Transverse colon (tissue), 4 donors: Measurements from ENCODE around the gene OLIG2.

Experiments used
- POLR2AphosphoS5 ChIP-seq, 3 donors: sonication (generic); formaldehyde crosslinking; IDR thresholded peaks; one replicate each; pipeline ENCODE4 v1.6.1; 2016; ENCODE audit warnings: antibody characterized with exemption in 3 of 3
- TF ChIP-seq, protein P1 (sequence below), 5 experiments: fragments of 200-600 bp in 3 of 5; fragments of 450-650 bp in 2 of 5; sonication (generic) in 3 of 5; IDR thresholded peaks; 1 replicate in 2 of 5; 2 replicates in 3 of 5; pipeline ENCODE4 v1.5.1; 2016 to 2017; ENCODE audit warnings: antibody characterized with exemption in 5 of 5, inconsistent platforms in 3 of 5, mild to moderate bottlenecking in 2 of 5, moderate library complexity in 1 of 5

DNA sequence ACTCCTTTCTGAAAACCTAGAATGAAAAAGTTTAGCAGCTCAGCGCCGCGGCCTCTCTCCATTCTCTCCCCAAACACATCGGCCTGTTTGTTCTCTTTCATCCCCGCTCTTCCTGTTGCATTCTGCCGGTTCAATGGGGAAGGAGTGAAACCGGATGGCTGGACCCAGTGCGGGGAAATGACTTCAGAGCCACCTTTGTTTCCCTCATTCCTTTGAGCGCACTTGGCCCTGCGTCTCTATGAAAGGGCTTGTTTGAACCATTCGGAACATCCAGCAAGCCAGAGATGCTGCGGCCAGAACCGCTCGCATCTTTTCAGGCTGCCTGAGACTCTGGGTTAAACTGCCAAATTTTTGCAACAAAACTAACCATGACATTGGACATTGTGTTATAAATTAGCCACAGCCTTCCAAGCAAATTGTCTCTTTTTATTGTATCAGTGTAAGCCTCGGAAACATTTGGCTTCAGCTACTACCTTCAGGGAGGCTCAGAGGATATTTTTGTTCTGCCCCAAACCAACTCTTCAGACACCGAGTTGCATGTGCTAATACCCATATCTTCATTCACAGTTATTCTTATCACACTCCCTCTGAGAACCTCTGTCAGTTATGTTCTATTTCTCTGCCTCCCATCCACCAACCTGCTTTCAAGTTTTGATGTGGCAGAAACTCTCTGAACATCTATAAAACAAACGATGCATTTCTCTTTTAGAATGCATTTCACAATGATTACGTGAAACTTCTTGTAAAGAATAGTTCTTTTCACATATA lies 39.1 kb downstream of the OLIG2 start:
- TF ChIP-seq, protein P1, sequence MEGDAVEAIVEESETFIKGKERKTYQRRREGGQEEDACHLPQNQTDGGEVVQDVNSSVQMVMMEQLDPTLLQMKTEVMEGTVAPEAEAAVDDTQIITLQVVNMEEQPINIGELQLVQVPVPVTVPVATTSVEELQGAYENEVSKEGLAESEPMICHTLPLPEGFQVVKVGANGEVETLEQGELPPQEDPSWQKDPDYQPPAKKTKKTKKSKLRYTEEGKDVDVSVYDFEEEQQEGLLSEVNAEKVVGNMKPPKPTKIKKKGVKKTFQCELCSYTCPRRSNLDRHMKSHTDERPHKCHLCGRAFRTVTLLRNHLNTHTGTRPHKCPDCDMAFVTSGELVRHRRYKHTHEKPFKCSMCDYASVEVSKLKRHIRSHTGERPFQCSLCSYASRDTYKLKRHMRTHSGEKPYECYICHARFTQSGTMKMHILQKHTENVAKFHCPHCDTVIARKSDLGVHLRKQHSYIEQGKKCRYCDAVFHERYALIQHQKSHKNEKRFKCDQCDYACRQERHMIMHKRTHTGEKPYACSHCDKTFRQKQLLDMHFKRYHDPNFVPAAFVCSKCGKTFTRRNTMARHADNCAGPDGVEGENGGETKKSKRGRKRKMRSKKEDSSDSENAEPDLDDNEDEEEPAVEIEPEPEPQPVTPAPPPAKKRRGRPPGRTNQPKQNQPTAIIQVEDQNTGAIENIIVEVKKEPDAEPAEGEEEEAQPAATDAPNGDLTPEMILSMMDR (IDR thresholded peaks at IDR 0.05), result no peak
- TF ChIP-seq POLR2AphosphoS5 (IDR thresholded peaks at IDR 0.05), result no peak
